Measurements from ENCODE around the gene RDH13. TPM values are rescaled to one million over a fixed set of nuclear protein-coding genes. Genes with fewer than 3 reads are reported as not detected.

Gene RDH13
- polyA plus RNA-seq, 1 experiment, result 6.1 TPM

GRCh38 chr19:55094456-55095259 lies 31.7 kb upstream of the RDH13 start:
- ChIA-PET CTCF (no interaction called here), POLR2A (no interaction called here)
- TF ChIP-seq CTCF (IDR thresholded peaks at IDR 0.05; ENCODE audit: insufficient read depth, low read depth, low read length), result no peak
- H3K4me3 ChIP-seq (ENCODE audit: low read depth, low read length), result no peak overlapping the region
- no peaks in the 10 kb centered on the region for H3K27me3 ChIP-seq (ENCODE audit: control insufficient read depth, insufficient read depth, low read length)
- peaks cover 33% of the 10 kb centered on the region for H3K36me3 ChIP-seq (ENCODE audit: control insufficient read depth, insufficient read depth, low read length)
- DNase-seq (ENCODE audit: low read depth), result no peak

- ChIA-PET POLR2A (no interaction called here), CTCF (no interaction called here)
- DNase-seq (ENCODE audit: low read depth), result no peak
- Histone ChIP-seq H3K4me3 (ENCODE audit: low read depth, low read length) (no peak overlapping the region), H3K36me3 (ENCODE audit: control insufficient read depth, insufficient read depth, low read length) (peaks cover 22% of the 10 kb centered on the region), H3K27me3 (ENCODE audit: control insufficient read depth, insufficient read depth, low read length) (no peaks in the 10 kb centered on the region)
- no peak for TF ChIP-seq CTCF (IDR thresholded peaks at IDR 0.05; ENCODE audit: insufficient read depth, low read depth, low read length)
Measured at GRCh38 chr19:55092423-55093318, 29.7 kb upstream of the RDH13 start.

GRCh38 chr19:55091955-55092354 lies 29.0 kb upstream of the RDH13 start:
- Histone ChIP-seq H3K27me3 (ENCODE audit: control insufficient read depth, insufficient read depth, low read length) (no peaks in the 10 kb centered on the region), H3K4me3 (ENCODE audit: low read depth, low read length) (no peak overlapping the region), H3K36me3 (ENCODE audit: control insufficient read depth, insufficient read depth, low read length) (peaks cover 22% of the 10 kb centered on the region)
- no peak for DNase-seq (ENCODE audit: low read depth)
- no peak for TF ChIP-seq CTCF (IDR thresholded peaks at IDR 0.05; ENCODE audit: insufficient read depth, low read depth, low read length)
- POLR2A ChIA-PET, result no interaction called here
- CTCF ChIA-PET, result no interaction called here

- DNase-seq (ENCODE audit: low read depth), result no peak
- Histone ChIP-seq H3K4me3 (ENCODE audit: low read depth, low read length) (no peak overlapping the region), H3K27me3 (ENCODE audit: control insufficient read depth, insufficient read depth, low read length) (no peaks in the 10 kb centered on the region), H3K36me3 (ENCODE audit: control insufficient read depth, insufficient read depth, low read length) (peaks cover 22% of the 10 kb centered on the region)
- POLR2A ChIA-PET, result no interaction called here
- TF ChIP-seq CTCF (IDR thresholded peaks at IDR 0.05; ENCODE audit: insufficient read depth, low read depth, low read length), result no peak
- CTCF ChIA-PET, result interaction anchor here (0.6 kb wide), 1 partner anchor 66 kb away, joined by 4 read pairs; the partner anchor contains the start of gene TNNI3
Measured at GRCh38 chr19:55091126-55091910, 28.4 kb upstream of the RDH13 start.

Data from BJ (cell line).